ENCODE results near the gene ACTG1. TPM values are rescaled to one million over a fixed set of nuclear protein-coding genes. Genes with fewer than 3 reads are reported as not detected.

Gene ACTG1
- total RNA-seq, 4 donors from 2014 or later = 322 to 934 (median 415) TPM

DNA sequence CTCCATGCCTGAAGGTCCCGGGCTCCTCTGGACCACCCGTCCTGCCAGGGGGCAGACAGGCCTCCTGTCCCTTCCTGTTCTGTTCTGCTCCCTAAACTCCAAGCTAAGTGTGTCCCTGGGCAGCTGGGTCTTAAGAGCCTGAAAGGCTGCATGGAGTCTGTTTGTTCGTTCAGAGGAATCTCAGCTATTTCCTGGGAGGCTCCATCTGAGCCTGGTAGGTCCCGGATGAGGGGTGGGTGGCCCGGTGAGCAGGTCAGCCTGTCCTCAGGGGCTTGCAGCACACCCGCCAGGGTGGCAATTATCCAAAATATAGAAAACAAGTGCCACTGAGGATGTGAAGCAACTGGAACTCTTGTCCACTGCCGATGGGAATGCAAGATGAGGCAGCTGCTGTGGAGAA lies 12.6 kb downstream of the ACTG1 start:
- Histone ChIP-seq H3K4me3 (no peak overlapping the region), H3K36me3 (no peaks in the 10 kb centered on the region), H3K4me1 (no peaks in the 10 kb centered on the region), H3K27ac (no peak overlapping the region), H3K27me3 (no peaks in the 10 kb centered on the region), H3K9me3 (no peaks in the 10 kb centered on the region)
- ATAC-seq (no peak), DNase-seq (no peak)
- in situ Hi-C loops (cut with MboI; ENCODE audit: low sequenced_read_pairs in 4 of 4) = no loop called here
- TF ChIP-seq, protein P1, sequence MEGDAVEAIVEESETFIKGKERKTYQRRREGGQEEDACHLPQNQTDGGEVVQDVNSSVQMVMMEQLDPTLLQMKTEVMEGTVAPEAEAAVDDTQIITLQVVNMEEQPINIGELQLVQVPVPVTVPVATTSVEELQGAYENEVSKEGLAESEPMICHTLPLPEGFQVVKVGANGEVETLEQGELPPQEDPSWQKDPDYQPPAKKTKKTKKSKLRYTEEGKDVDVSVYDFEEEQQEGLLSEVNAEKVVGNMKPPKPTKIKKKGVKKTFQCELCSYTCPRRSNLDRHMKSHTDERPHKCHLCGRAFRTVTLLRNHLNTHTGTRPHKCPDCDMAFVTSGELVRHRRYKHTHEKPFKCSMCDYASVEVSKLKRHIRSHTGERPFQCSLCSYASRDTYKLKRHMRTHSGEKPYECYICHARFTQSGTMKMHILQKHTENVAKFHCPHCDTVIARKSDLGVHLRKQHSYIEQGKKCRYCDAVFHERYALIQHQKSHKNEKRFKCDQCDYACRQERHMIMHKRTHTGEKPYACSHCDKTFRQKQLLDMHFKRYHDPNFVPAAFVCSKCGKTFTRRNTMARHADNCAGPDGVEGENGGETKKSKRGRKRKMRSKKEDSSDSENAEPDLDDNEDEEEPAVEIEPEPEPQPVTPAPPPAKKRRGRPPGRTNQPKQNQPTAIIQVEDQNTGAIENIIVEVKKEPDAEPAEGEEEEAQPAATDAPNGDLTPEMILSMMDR (IDR thresholded peaks at IDR 0.05 in 4 of 5, conservative IDR thresholded peaks at IDR 0.05 in 1 of 5) = no peak
- no peak for TF ChIP-seq POLR2A (IDR thresholded peaks at IDR 0.05)
- intact Hi-C loops (cut with DNase I; ENCODE audit: low total_unique reads) = no loop called here

DNA sequence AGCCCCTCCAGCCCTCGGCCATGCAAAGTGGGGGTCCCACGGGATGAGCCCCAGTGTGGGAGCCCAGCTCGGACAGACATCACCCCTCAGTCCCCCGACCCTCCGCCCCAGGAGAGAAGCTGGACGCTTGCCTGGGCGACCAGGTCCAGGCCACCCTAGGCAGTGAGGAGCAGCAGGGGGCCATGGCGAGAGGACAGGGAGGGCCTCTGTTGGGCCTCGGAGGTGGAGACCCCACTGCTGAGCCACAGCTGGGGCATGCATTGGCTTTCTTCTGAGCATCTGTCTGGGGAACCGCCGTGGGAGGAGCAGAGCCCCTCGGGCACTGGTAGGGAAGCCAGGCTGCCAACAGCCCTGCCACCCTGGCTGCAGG lies 13.0 kb downstream of the ACTG1 start:
- no peaks in the 10 kb centered on the region for H3K9me3 ChIP-seq
- H3K36me3 ChIP-seq = no peaks in the 10 kb centered on the region
- no peaks in the 10 kb centered on the region for H3K27me3 ChIP-seq
- no peak for DNase-seq
- in situ Hi-C loops (cut with MboI; ENCODE audit: low sequenced_read_pairs in 4 of 4) = loop anchor here in 1 of 4 donors (25.0 kb wide), 1 partner anchor 237 kb away; no protein-coding TSS in a partner anchor
- no peak for TF ChIP-seq POLR2A (IDR thresholded peaks at IDR 0.05)
- TF ChIP-seq, protein P1 (IDR thresholded peaks at IDR 0.05 in 4 of 5, conservative IDR thresholded peaks at IDR 0.05 in 1 of 5) = no peak
- intact Hi-C loops (cut with DNase I; ENCODE audit: low total_unique reads) = no loop called here
- H3K27ac ChIP-seq = no peak overlapping the region
- no peak overlapping the region for H3K4me3 ChIP-seq
- H3K4me1 ChIP-seq = no peaks in the 10 kb centered on the region
- no peak for ATAC-seq

DNA sequence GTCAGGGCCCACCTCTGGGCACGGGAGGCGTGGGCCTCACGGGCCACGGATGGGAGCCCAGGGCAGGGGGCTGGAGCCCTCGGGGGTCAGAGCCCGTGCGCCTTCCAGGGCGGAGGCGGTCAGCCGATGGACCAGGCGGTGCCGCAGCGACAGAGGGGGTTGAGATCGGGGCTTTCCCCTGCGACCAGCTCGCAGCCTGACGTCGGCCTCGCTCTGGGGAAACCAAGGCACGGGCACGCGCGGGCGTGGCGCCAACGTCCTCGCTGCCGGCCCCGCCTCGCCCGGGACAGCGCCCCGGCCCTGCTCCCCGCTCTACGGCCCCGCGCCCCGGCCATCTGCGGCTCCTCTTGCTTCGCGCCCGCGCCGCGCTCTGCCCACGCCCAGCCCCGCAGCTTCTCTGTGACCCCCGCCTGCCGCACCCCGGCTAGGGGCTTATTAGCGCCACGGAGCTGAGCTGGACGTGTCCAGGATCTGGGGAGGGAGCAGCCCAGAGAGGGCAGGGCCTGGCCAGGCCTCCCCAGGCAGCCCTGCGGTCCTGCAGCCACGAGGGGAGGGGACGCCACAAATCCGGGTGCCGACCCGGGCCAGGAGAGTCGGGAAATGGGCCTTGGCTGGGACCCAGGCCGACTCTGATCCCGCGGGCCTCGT lies 13.5 kb downstream of the ACTG1 start:
- no peak overlapping the region for H3K4me3 ChIP-seq
- no peak for TF ChIP-seq POLR2A (IDR thresholded peaks at IDR 0.05)
- TF ChIP-seq, protein P1 (IDR thresholded peaks at IDR 0.05 in 4 of 5, conservative IDR thresholded peaks at IDR 0.05 in 1 of 5) = no peak
- in situ Hi-C loops (cut with MboI; ENCODE audit: low sequenced_read_pairs in 4 of 4) = loop anchor here in 1 of 4 donors (25.0 kb wide), 1 partner anchor 237 kb away; no protein-coding TSS in a partner anchor
- no peaks in the 10 kb centered on the region for H3K27me3 ChIP-seq
- ATAC-seq (no peak), DNase-seq (no peak)
- no peaks in the 10 kb centered on the region for H3K9me3 ChIP-seq
- no peak overlapping the region for H3K27ac ChIP-seq
- intact Hi-C loops (cut with DNase I; ENCODE audit: low total_unique reads) = no loop called here
- no peaks in the 10 kb centered on the region for H3K4me1 ChIP-seq
- no peaks in the 10 kb centered on the region for H3K36me3 ChIP-seq

DNA sequence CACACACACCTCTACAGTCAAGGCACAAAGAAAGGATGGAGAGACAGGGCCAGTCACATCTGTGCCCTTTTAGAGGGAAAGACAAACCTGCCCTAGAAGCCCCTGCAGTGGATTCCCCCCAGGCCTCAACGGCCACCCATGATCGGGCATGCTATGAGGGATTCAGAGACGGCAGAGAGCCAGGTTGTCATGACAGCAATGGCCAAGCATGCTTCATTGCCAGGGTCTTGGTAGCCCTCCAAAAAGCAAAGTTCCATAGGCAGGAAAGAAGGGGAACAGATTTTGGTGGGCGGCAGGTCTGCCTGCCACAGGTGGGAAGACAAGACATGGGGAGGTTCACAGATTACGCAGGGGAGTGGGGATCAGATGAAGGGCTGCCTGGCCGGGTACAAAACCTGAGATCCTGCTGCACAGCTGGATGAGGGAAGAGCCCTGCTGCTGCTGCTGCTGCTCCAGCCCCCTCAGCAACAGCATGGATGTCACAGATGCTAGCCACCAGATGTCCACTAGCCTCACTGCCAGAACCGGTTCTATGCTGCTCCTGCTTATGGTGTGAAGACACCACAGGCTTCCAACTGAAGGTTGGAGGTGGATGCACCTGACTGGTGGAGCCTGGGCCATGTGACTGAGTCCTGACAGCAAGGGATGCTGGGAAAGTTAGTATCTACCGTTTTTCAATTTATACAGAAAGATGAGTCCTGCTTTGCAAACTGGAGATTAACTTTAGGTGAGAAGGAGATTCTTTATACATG lies 17.8 kb downstream of the ACTG1 start:
- no peaks in the 10 kb centered on the region for H3K9me3 ChIP-seq
- TF ChIP-seq POLR2A (IDR thresholded peaks at IDR 0.05) = no peak
- ATAC-seq (no peak), DNase-seq (no peak)
- in situ Hi-C loops (cut with MboI; ENCODE audit: low sequenced_read_pairs in 4 of 4) (loop anchor here in 1 of 4 donors (25.0 kb wide), 1 partner anchor 233 kb away; no protein-coding TSS in a partner anchor), intact Hi-C loops (cut with DNase I; ENCODE audit: low total_unique reads) (no loop called here)
- no peak overlapping the region for H3K27ac ChIP-seq
- no peaks in the 10 kb centered on the region for H3K4me1 ChIP-seq
- no peaks in the 10 kb centered on the region for H3K27me3 ChIP-seq
- no peaks in the 10 kb centered on the region for H3K36me3 ChIP-seq
- H3K4me3 ChIP-seq = no peak overlapping the region
